GM21390 (cell line): Measurements from ENCODE around the gene FNBP1.

Experiments
- ATAC-seq: cut with Tn5 transposase; IDR thresholded peaks from one replicate; pipeline ENCODE4 v1.9.1; 2021; ENCODE audit not compliant: unreplicated experiment

FNBP1 gene

GRCh38 chr9:130042885-130043653 lies at the start of gene FNBP1:
FNBP1 (minus strand) TSS chr9:130043189; CDS start chr9:130042975, 214 bp downstream.
- ATAC-seq: peak; percentile 33

DNA sequence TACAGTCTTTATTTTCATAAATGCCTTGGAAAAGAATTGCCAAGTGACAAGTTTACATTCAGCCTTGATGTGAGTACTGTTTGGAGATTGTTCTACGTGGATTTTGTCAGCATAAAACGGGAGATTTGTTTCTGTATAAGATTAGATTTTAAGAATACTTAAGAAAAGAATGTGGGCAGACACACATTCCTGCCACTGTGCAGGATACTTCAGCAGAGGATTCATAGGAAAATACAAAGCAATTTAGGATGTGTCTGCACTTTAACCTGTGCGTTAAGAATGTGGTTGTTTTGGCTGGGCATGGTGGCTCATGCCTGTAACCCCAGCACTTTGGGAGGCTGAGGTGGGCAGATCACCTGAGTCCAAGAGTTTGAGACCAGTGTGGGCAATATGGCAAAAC lies 47.9 kb upstream of the FNBP1 start:
- no peak for ATAC-seq

- no peak for ATAC-seq
Measured at GRCh38 chr9:130089141-130089540, 46.2 kb upstream of the FNBP1 start.

GRCh38 chr9:130088051-130088450 lies 45.1 kb upstream of the FNBP1 start:
- no peak for ATAC-seq

GRCh38 chr9:130084337-130084736 lies 41.3 kb upstream of the FNBP1 start:
- no peak for ATAC-seq

GRCh38 chr9:130078547-130078946 lies 35.6 kb upstream of the FNBP1 start:
- ATAC-seq: no peak

GRCh38 chr9:130073373-130073772 lies 30.4 kb upstream of the FNBP1 start:
- no peak for ATAC-seq

DNA sequence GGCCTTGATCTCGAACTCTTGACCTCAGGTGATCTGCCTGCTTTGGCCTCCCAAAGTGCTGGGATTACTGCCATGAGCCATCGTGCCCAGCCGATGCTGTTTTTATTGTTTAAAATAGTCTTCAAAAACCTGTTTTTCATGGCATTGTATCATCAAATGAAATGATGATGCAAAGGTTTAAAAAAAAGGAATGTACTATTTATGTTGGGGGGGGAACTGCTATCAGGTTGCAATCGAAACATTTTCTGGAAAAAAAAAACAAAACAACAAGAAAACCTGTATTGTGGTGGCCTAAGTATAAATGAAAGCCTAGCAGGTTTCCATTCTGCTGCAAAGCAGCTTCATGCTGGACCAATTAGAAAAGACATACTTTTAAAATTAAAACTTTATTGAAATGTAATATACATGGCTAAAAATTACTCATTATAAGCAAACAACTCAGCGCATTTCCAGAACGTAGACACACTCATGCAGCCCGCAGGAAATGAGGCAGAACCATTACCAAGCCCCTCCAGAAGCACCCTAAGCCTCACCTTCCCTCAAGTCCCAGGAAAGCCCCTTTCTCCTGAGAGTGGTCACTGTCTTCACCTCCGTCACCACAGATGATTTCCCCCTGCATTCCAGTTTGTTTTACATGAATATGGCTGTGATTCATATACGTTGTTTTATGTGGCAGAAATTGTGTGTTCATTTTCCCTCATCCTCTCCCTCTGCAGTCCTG lies 29.7 kb upstream of the FNBP1 start:
- no peak for ATAC-seq

DNA sequence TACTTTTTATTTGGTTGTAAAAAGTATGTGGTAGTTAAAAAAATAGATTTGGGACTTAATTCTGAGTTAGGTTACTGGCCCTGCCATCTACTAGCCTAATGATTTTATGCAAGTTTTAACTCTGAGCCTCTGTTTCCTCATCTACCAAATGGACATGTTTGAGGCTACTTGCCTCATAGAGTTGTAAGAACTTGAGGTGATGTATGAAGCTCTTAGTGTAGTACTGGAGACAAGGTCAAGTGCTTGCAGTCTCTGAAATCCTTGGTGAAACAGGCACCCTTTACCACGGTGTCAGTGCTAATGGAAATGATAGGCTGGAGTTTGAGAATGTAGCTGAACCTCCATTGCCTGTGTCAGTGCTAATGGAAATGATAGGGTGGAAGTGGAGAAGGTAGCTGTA lies 26.1 kb upstream of the FNBP1 start:
- no peak for ATAC-seq

- ATAC-seq: no peak
Measured at GRCh38 chr9:130064621-130065020, 21.6 kb upstream of the FNBP1 start.

GRCh38 chr9:130062750-130063149 lies 19.8 kb upstream of the FNBP1 start:
- ATAC-seq: no peak

GRCh38 chr9:130060296-130060695 lies 17.3 kb upstream of the FNBP1 start:
- no peak for ATAC-seq

DNA sequence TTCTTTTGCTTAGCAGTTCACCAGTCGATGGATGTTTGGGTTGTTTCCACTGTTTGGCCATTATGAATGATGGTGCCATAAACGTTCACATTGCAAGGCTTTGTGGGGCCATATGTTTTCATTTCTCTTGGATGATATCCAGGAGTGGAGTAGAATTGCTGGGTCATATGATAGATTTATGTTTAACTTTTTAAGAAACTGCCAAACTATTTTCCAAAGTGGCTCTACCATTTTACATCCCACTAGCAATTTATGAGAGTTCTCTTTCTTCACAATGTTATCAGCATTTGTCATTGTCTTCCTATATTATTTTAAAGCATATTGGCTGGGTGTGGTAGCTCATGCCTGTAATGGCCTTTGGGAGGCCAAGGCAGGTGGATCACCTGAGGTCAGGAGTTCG lies 15.9 kb upstream of the FNBP1 start:
- no peak for ATAC-seq

- no peak for ATAC-seq
Measured at GRCh38 chr9:130058154-130058553, 15.2 kb upstream of the FNBP1 start.

DNA sequence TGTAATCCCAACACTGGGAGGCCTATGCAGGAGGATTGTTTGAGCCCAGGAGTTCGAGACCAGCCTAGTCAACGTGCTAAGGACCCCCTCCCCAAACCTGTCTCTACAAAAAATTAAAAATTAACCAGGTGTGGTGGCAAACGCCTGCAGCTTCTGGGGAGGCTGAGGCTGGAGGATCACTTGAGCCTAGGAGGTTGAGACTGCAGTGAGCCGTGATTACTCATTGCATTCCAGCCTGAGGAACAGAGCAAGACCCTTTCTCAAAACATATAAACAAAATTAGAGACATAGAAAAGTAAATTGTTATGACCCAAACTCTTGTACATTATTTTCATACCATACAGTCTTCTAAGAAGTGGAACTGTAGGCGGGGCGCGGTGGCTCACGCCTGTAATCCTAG lies 11.8 kb upstream of the FNBP1 start:
- ATAC-seq: no peak

DNA sequence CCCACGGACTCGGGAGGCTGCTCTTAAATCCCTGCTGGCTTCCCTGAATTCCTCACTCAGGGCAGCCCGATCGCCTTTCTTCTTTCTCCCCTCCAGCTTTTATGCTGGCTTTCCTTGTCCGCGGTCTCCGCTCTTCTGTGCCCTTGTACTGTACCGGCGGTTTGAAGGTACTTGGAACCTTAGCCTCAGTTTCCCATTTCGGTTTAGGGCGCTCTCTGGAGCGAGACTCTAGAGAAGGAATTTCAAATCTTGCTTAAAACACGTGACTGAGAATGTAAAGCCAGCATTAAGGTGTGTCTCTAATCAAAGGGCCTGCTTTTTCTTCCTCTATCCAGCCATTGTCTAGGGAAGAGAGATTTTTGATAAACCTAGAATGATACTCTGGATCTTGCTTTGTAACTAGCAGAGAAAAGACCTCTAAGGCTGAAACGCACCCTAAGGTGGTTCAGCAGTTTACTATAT lies 11.4 kb upstream of the FNBP1 start:
- peak; percentile 10 for ATAC-seq

DNA sequence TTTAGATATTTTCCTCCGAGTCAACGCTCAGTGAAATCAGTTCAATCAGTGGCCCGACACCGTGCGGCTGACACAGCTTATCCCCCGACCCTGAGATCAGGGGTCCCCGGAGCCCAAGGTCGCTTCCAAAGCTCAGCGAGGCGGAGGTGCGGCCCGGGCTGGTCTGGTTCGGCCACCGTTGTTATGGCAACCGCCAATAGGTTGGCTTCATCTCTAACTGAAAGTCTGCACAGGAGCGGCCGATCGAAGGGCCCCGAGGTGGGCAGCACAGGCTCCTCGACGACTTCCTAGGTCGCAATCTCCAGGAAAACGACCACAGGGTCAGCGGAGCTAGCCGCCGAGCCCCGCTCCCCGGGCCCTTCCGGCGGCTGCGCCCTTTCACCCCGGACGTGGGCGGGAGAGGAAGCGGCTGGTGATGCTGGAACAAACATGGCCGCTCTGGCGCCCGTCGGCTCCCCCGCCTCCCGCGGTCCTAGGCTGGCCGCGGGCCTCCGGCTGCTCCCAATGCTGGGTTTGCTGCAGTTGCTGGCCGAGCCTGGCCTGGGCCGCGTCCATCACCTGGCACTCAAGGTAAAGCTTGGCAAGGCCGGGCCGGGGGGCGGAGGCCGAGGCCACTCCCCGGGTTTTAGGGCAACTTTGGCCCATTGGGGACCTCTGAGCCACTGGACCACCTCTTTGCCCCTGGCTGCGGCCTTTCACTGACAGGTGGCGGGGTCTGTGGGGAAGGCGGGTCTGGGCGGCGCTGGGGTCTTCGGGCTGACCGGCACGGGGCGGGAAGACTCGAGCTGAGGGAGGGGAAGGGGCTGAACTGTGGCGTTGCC lies 10.7 kb upstream of the FNBP1 start, which contains the start of gene GPR107:
TSS of gene GPR107 (plus strand) at position 403 of the 821 bp plus-strand sequence. CDS start at position 430, 27 bp downstream.
- ATAC-seq: peak; percentile 67

- no peak for ATAC-seq
Measured at GRCh38 chr9:130053109-130053503, 10.1 kb upstream of the FNBP1 start.

GRCh38 chr9:130051855-130052254 lies 8.9 kb upstream of the FNBP1 start:
- no peak for ATAC-seq

GRCh38 chr9:130050462-130050861 lies 7.5 kb upstream of the FNBP1 start:
- ATAC-seq: no peak

DNA sequence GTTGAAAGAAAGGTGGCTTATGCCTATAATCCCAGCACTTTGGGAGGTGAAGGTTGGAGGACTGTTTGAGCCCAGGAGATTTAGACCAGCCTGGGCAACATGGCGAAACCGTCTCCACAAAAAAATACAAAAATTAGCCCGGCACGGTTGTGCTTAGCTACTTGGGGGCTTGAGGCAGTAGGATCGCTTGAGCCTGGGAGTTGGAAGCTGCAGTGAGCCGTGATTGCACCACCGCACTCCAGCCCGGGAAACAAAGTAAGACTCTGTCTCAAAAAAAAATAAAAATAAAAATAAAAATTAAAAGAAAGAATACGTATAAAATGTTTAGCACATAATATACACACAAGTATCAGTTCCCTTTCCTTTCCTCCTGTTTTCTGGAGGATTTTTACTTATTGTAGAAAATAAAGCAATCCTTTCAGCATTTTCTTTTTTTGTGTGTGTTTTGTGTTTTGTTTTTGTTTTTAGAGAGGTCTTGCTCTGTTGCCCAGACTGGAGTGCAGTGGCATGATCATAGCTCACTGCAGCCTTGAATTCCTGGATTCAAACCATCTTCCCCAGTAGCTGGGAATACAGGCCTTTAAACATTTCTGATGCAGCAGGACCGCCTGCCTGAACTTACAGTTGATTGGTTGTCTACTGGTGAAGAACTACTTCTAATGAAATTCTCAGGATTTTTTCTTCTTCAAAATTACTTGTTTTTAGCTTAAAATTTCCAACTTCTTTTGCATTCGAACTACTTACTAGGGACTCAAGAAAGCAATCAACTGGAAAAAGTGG lies 6.6 kb upstream of the FNBP1 start:
- no peak for ATAC-seq
